HEK293 (cell line): ENCODE data around the gene PCID2.

ENCODE experiments used
- CTCF ChIA-PET: fragments of 350-600 bp; formaldehyde crosslinking; extraction: SDS; loops from one replicate; lab custom pipeline; 2021; ENCODE audit warnings: antibody characterized with exemption; lab: Yijun Ruan, JAX
- POLR2A ChIA-PET: fragments of 300-600 bp; formaldehyde crosslinking; extraction: SDS; loops from one replicate; lab custom pipeline; 2020; ENCODE audit warnings: antibody characterized with exemption, inconsistent platforms; lab: Yijun Ruan, JAX
- H3K27ac ChIP-seq: fragments of 200-500 bp; sonication (Bioruptor generic); 2 replicates; pipeline ENCODE4 v1.5.1; 2014; ENCODE audit warnings: low read depth, low read length, control low read depth, inconsistent platforms; ENCODE audit errors: extremely low read depth
- H3K36me3 ChIP-seq, 2 experiments: fragments of 200-500 bp in 1 of 2; sonication (Bioruptor generic) in 1 of 2; 1 replicate in 1 of 2; 2 replicates in 1 of 2; pipeline ENCODE4 v1.5.1; 2014 to 2017; ENCODE audit warnings: inconsistent platforms in 2 of 2, low read length in 2 of 2; ENCODE audit not compliant: control insufficient read depth in 2 of 2, insufficient read depth in 1 of 2
- H3K4me1 ChIP-seq: fragments of 200-500 bp; sonication (Bioruptor generic); 2 replicates; pipeline ENCODE4 v1.5.1; 2014; ENCODE audit warnings: mild to moderate bottlenecking, low read length, inconsistent platforms; ENCODE audit not compliant: control insufficient read depth, insufficient read depth
- H3K4me3 ChIP-seq: 2 replicates; pipeline ENCODE4 v1.5.1; 2011; ENCODE audit warnings: low read depth, mild to moderate bottlenecking, control low read depth, low read length, moderate library complexity
- H3K9me3 ChIP-seq: fragments of 200-500 bp; sonication (Bioruptor generic); 2 replicates; pipeline ENCODE4 v1.5.1; 2014; ENCODE audit warnings: low read depth, low read length, inconsistent platforms; ENCODE audit not compliant: control insufficient read depth, insufficient read depth
- ATF2 ChIP-seq: fragments of 450-650 bp; formaldehyde crosslinking; IDR thresholded peaks from 2 replicates; pipeline ENCODE4 v1.5.1; 2016; ENCODE audit warnings: missing biosample characterization, missing genetic modification characterization, low read depth
- BCL6B ChIP-seq: fragments of 450-650 bp; formaldehyde crosslinking; IDR thresholded peaks from 2 replicates; pipeline ENCODE4 v1.5.1; 2017; ENCODE audit warnings: missing biosample characterization, missing genetic modification characterization
- FEZF1 ChIP-seq: fragments of 450-650 bp; formaldehyde crosslinking; IDR thresholded peaks from 2 replicates; pipeline ENCODE4 v1.5.1; 2016; ENCODE audit warnings: missing biosample characterization, missing genetic modification characterization
- HOXA7 ChIP-seq: sonication (generic); formaldehyde crosslinking; IDR thresholded peaks from 2 replicates; pipeline ENCODE4 v1.8.1; 2022; ENCODE audit warnings: missing genetic modification reagents, borderline replicate concordance
- REPIN1 ChIP-seq: fragments of 450-650 bp; formaldehyde crosslinking; IDR thresholded peaks from 2 replicates; pipeline ENCODE4 v1.5.1; 2017; ENCODE audit warnings: missing biosample characterization, missing genetic modification characterization, low read depth
- SP3 ChIP-seq: fragments of 450-650 bp; formaldehyde crosslinking; IDR thresholded peaks from 2 replicates; pipeline ENCODE4 v1.5.1; 2016; ENCODE audit warnings: missing biosample characterization, missing genetic modification characterization
- ZBTB17 ChIP-seq: fragments of 450-650 bp; formaldehyde crosslinking; IDR thresholded peaks from 2 replicates; pipeline ENCODE4 v1.5.1; 2016; ENCODE audit warnings: missing biosample characterization, missing genetic modification characterization
- ZBTB26 ChIP-seq: fragments of 450-650 bp; formaldehyde crosslinking; optimal IDR thresholded peaks from 2 replicates; pipeline ENCODE3; 2016; ENCODE audit warnings: missing biosample characterization, mild to moderate bottlenecking, missing genetic modification characterization
- ZNF211 ChIP-seq: fragments of 450-650 bp; formaldehyde crosslinking; IDR thresholded peaks from 2 replicates; pipeline ENCODE4 v1.5.1; 2016; ENCODE audit warnings: low read depth, missing biosample characterization, missing genetic modification characterization
- ZNF391 ChIP-seq: fragments of 450-650 bp; formaldehyde crosslinking; IDR thresholded peaks from 2 replicates; pipeline ENCODE4 v1.5.1; 2016; ENCODE audit warnings: low read depth, missing biosample characterization, missing genetic modification characterization, borderline replicate concordance
- ZNF394 ChIP-seq: fragments of 450-650 bp; formaldehyde crosslinking; IDR thresholded peaks from 2 replicates; pipeline ENCODE4 v1.5.1; 2016; ENCODE audit warnings: missing biosample characterization, missing genetic modification characterization, mild to moderate bottlenecking, moderate library complexity, borderline replicate concordance
- ZNF518A ChIP-seq: fragments of 450-650 bp; formaldehyde crosslinking; conservative IDR thresholded peaks from 2 replicates; pipeline ENCODE4 v1.5.1; 2016; ENCODE audit warnings: low read depth, missing biosample characterization, missing genetic modification characterization
- ZNF555 ChIP-seq: fragments of 450-650 bp; formaldehyde crosslinking; conservative IDR thresholded peaks from 2 replicates; pipeline ENCODE4 v1.5.1; 2017; ENCODE audit warnings: missing biosample characterization, mild to moderate bottlenecking, missing genetic modification characterization, inconsistent platforms
- ZNF571 ChIP-seq: fragments of 450-650 bp; formaldehyde crosslinking; IDR thresholded peaks from 2 replicates; pipeline ENCODE4 v1.5.0; 2017; ENCODE audit warnings: missing biosample characterization, missing genetic modification characterization
- ZNF701 ChIP-seq: fragments of 450-650 bp; formaldehyde crosslinking; IDR thresholded peaks from 2 replicates; pipeline ENCODE4 v1.5.1; 2016; ENCODE audit warnings: missing biosample characterization, missing genetic modification characterization
- ZNF704 ChIP-seq: fragments of 450-650 bp; formaldehyde crosslinking; IDR thresholded peaks from 2 replicates; pipeline ENCODE4 v1.5.1; 2016; ENCODE audit warnings: missing biosample characterization, missing genetic modification characterization
- ZNF777 ChIP-seq: fragments of 450-650 bp; formaldehyde crosslinking; IDR thresholded peaks from 2 replicates; pipeline ENCODE4 v1.5.1; 2017; ENCODE audit warnings: missing biosample characterization, missing genetic modification characterization, borderline replicate concordance
- ZSCAN16 ChIP-seq: fragments of 450-650 bp; formaldehyde crosslinking; IDR thresholded peaks from 2 replicates; pipeline ENCODE4 v1.5.1; 2016; ENCODE audit warnings: missing biosample characterization, missing genetic modification characterization
- ZXDB ChIP-seq: fragments of 450-650 bp; formaldehyde crosslinking; IDR thresholded peaks from 2 replicates; pipeline ENCODE4 v1.5.1; 2016; ENCODE audit warnings: missing biosample characterization, missing genetic modification characterization

The PCID2 gene

GRCh38 chr13:113147206-113147605 is 61.3 kb downstream of the PCID2 start (continued):
- no peak for TF ChIP-seq ZNF518A
- no peak for TF ChIP-seq SP3 (tag by site-specific recombination)
- TF ChIP-seq ZSCAN16 (tag by site-specific recombination) = no peak
- no peak for TF ChIP-seq ZNF701 (tag by site-specific recombination)
- TF ChIP-seq ZNF777 (tag by site-specific recombination) = no peak

- H3K4me3 ChIP-seq = no peak overlapping the region
- H3K27ac ChIP-seq = no peak overlapping the region
- H3K9me3 ChIP-seq = no peaks in the 10 kb centered on the region
- no peaks in the 10 kb centered on the region for H3K36me3 ChIP-seq
- TF ChIP-seq ZNF211 (tag by site-specific recombination) (no peak), ZXDB (tag by site-specific recombination) (no peak), ATF2 (tag by site-specific recombination) (no peak), ZNF555 (no peak), ZBTB26 (tag by site-specific recombination) (no peak), ZBTB17 (tag by site-specific recombination) (no peak), ZNF704 (no peak), BCL6B (tag by site-specific recombination) (no peak), HOXA7 (CRISPR knock-in tag) (no peak), ZNF571 (tag by site-specific recombination) (no peak), ZNF394 (tag by site-specific recombination) (no peak), FEZF1 (tag by site-specific recombination) (no peak), REPIN1 (no peak), ZNF391 (tag by site-specific recombination) (no peak)
- H3K4me1 ChIP-seq = no peaks in the 10 kb centered on the region
- POLR2A ChIA-PET = no interaction called here
- CTCF ChIA-PET = no interaction called here
These were observed 61.7 kb downstream of the PCID2 start for GRCh38 chr13:113146750-113147149.
